CD14-positive monocyte (primary cell): ENCODE measurements around the gene TSG101. TPM values are rescaled to one million over a fixed set of nuclear protein-coding genes. Genes with fewer than 3 reads are reported as not detected.

ENCODE experiments used
- DNase-seq, 3 donors: peaks; one replicate each; pipeline ENCODE4 v3.0.0-alpha.2; 2011 to 2022
- H2AFZ ChIP-seq: 2 replicates; pipeline ENCODE4 v1.6.0; 2012; ENCODE audit warnings: mild to moderate bottlenecking, low read depth, low read length, inconsistent platforms; ENCODE audit not compliant: insufficient read depth, poor library complexity, severe bottlenecking
- H3K27ac ChIP-seq, 2 donors: 1 replicate in 1 of 2; 2 replicates in 1 of 2; pipeline ENCODE4 v1.5.1; 2012 to 2013; ENCODE audit warnings: low read length in 2 of 2, control low read depth in 1 of 2, inconsistent platforms in 1 of 2, low read depth in 1 of 2, mild to moderate bottlenecking in 1 of 2
- H3K27me3 ChIP-seq, 2 donors: one replicate each; pipeline versions ENCODE4 v1.6.0 to v1.6.1; 2011 to 2013; ENCODE audit warnings: low read length in 2 of 2; ENCODE audit not compliant: control insufficient read depth in 2 of 2, insufficient read depth in 2 of 2
- H3K36me3 ChIP-seq, 2 donors: replicated peaks in 1 of 2; 1 replicate in 1 of 2; 2 replicates in 1 of 2; pipeline versions ENCODE4 v1.5.1 to v1.6.1; 2012 to 2013; ENCODE audit warnings: low read length in 2 of 2, control low read depth in 1 of 2, inconsistent platforms in 1 of 2, mild to moderate bottlenecking in 1 of 2; ENCODE audit not compliant: insufficient read depth in 2 of 2, control insufficient read depth in 1 of 2
- H3K4me1 ChIP-seq, 2 donors: 1 replicate in 1 of 2; 2 replicates in 1 of 2; pipeline versions ENCODE4 v1.5.1 to v1.6.1; 2012 to 2013; ENCODE audit warnings: low read length in 2 of 2, control low read depth in 1 of 2, inconsistent platforms in 1 of 2, mild to moderate bottlenecking in 1 of 2, moderate library complexity in 1 of 2; ENCODE audit not compliant: insufficient read depth in 2 of 2, control insufficient read depth in 1 of 2
- H3K4me2 ChIP-seq: replicated peaks from 2 replicates; pipeline ENCODE3; 2012; ENCODE audit warnings: low read length, moderate library complexity, mild to moderate bottlenecking; ENCODE audit not compliant: poor library complexity, severe bottlenecking; ENCODE audit errors: extremely low read depth
- H3K4me3 ChIP-seq, 3 experiments: fragments of 200-600 bp in 1 of 3; sonication (generic) in 1 of 3; replicated peaks in 1 of 3; 1 replicate in 2 of 3; 2 replicates in 1 of 3; pipeline ENCODE4 v1.5.1; 2011 to 2013; ENCODE audit warnings: low read length in 3 of 3, mild to moderate bottlenecking in 3 of 3, control low read depth in 2 of 3, low read depth in 2 of 3, inconsistent platforms in 1 of 3, moderate library complexity in 1 of 3
- H3K79me2 ChIP-seq: 2 replicates; pipeline ENCODE4 v1.6.0; 2012; ENCODE audit warnings: mild to moderate bottlenecking, control low read depth, inconsistent platforms, low read length, moderate library complexity; ENCODE audit not compliant: insufficient read depth
- H3K9ac ChIP-seq: 2 replicates; pipeline ENCODE4 v1.6.0; 2017; ENCODE audit warnings: low read length, mild to moderate bottlenecking; ENCODE audit not compliant: insufficient read depth, poor library complexity, severe bottlenecking
- H3K9me3 ChIP-seq, 2 donors: replicated peaks in 1 of 2; 1 replicate in 1 of 2; 2 replicates in 1 of 2; pipeline versions ENCODE4 v1.5.1 to v1.6.1; 2012 to 2013; ENCODE audit warnings: low read length in 2 of 2, control low read depth in 1 of 2; ENCODE audit not compliant: control insufficient read depth in 1 of 2, insufficient read depth in 1 of 2
- H4K20me1 ChIP-seq: 2 replicates; pipeline ENCODE4 v1.6.0; 2012; ENCODE audit warnings: mild to moderate bottlenecking, low read length, control low read depth, moderate library complexity; ENCODE audit not compliant: insufficient read depth
- H3K27ac Mint-ChIP-seq, 7 donors: one replicate each; pipeline ENCODE4 v1.8.0; 2020; ENCODE audit warnings: mild to moderate bottlenecking in 7 of 7, mixed read lengths in 7 of 7, moderate library complexity in 6 of 7, inconsistent platforms in 2 of 7
- H3K27me3 Mint-ChIP-seq, 3 donors: one replicate each; pipeline ENCODE4 v1.8.0; 2021 to 2022; ENCODE audit warnings: low read depth in 3 of 3, mild to moderate bottlenecking in 3 of 3, mixed read lengths in 3 of 3, moderate library complexity in 3 of 3, inconsistent platforms in 1 of 3
- H3K36me3 Mint-ChIP-seq, 2 donors: one replicate each; pipeline ENCODE4 v1.8.0; 2020; ENCODE audit warnings: mixed read lengths in 2 of 2, inconsistent platforms in 1 of 2, mild to moderate bottlenecking in 1 of 2
- H3K4me1 Mint-ChIP-seq: one replicate; pipeline ENCODE4 v1.8.0; 2020; ENCODE audit warnings: mild to moderate bottlenecking, mixed read lengths
- H3K4me3 Mint-ChIP-seq, 2 donors: one replicate each; pipeline ENCODE4 v1.8.0; 2020; ENCODE audit warnings: mild to moderate bottlenecking in 2 of 2, mixed read lengths in 2 of 2, moderate library complexity in 1 of 2
- H3K9me3 Mint-ChIP-seq, 7 donors: one replicate each; pipeline ENCODE4 v1.8.0; 2020 to 2022; ENCODE audit warnings: mixed read lengths in 7 of 7, mild to moderate bottlenecking in 6 of 7, moderate library complexity in 6 of 7, inconsistent platforms in 2 of 7
- WGBS: methylation state at CpG from one replicate; pipeline ENCODE4 v1.1.5; 2013; ENCODE audit warnings: missing lambda C conversion rate; ENCODE audit not compliant: insufficient coverage; 5-methylcytosine and 5-hydroxymethylcytosine counted together
- intact Hi-C, 2 donors: fragments of 100-400 bp; cut with micrococcal nuclease; formaldehyde crosslinking; loops; one replicate each; pipeline versions ENCODE4 v1.15.0 to v1.15.1; 2023
- polyA plus RNA-seq, 3 donors: library from polyadenylated mRNA; depleted of rRNA in 1 of 3; unstranded in 2 of 3; stranded (reverse) in 1 of 3; fragments of 300-500 nt in 2 of 3; fragments of >200 nt in 1 of 3; fragmentation: Illumina TruSeq in 2 of 3; gene quantifications; 1 replicate in 2 of 3; 2 replicates in 1 of 3; pipeline ENCODE4 v1.2.3, GENCODE V29; 2012 to 2021
- TF ChIP-seq, protein P1 (sequence below): fragments of 200-600 bp; IDR thresholded peaks from one replicate; pipeline ENCODE4 v1.8.0; 2022; ENCODE audit warnings: antibody characterized with exemption, mild to moderate bottlenecking

The TSG101 gene
- polyA plus RNA-seq, 3 donors: 76.7 to 116 (median 112) TPM

DNA sequence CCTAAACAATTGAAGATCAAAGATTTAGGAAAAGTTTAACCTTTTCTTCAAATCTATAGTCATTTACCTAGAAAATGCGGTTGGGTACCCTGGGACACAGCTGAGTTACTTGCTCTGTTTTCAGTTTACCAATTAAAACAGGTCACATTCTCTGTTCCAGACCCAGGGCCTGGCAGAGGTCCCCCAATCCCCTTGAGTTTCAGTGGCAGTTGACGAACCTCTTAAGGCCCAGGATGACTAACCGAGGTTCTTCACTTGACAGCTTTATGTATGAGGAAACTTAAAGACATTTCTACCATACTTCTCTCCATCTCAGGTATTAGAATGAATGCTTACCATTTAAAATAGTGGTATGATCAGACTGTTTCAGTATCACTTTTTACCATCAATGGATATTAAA, 54.7 kb downstream of the TSG101 start:
- peaks cover 31 to 43% of the 10 kb centered on the region in 2 donors for H3K36me3 Mint-ChIP-seq
- DNase-seq: no peak
- peak overlapping the region in 1 of 7 donors; percentile 40 for H3K27ac Mint-ChIP-seq

DNA sequence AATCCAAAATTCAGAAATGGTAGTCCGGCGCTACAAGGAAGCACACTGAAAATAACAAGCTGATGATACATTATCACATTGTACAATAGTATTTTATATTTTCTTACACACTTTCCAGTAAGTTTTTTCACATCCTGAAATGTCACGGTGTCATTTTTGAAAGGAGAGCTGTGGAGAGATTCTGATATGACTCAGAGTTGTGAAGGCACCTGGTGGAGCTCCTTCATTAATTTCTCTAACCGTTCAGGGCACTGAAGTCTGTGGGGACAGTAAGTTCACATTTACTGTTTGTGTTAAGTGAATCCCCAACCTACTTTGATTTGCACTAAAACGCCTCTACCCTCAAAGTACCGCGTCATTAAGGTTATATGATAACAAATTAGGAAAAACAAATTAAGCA, 57.8 kb downstream of the TSG101 start:
- DNase-seq: no peak
- Histone ChIP-seq H3K4me2 (no peak overlapping the region), H3K27me3 (no peaks in the 10 kb centered on the region), H2AFZ (no peak overlapping the region), H3K4me1 (no peaks in the 10 kb centered on the region), H3K9me3 (no peaks in the 10 kb centered on the region), H4K20me1 (no peaks in the 10 kb centered on the region), H3K36me3 (peaks cover 3 to 19% of the 10 kb centered on the region in 2 donors), H3K27ac (no peak overlapping the region), H3K4me3 (no peak overlapping the region), H3K9ac (no peak overlapping the region), H3K79me2 (no peaks in the 10 kb centered on the region)
- TF ChIP-seq, protein P1, sequence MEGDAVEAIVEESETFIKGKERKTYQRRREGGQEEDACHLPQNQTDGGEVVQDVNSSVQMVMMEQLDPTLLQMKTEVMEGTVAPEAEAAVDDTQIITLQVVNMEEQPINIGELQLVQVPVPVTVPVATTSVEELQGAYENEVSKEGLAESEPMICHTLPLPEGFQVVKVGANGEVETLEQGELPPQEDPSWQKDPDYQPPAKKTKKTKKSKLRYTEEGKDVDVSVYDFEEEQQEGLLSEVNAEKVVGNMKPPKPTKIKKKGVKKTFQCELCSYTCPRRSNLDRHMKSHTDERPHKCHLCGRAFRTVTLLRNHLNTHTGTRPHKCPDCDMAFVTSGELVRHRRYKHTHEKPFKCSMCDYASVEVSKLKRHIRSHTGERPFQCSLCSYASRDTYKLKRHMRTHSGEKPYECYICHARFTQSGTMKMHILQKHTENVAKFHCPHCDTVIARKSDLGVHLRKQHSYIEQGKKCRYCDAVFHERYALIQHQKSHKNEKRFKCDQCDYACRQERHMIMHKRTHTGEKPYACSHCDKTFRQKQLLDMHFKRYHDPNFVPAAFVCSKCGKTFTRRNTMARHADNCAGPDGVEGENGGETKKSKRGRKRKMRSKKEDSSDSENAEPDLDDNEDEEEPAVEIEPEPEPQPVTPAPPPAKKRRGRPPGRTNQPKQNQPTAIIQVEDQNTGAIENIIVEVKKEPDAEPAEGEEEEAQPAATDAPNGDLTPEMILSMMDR: no peak
- whole genome bisulfite sequencing: no CpG with 5 or more reads among the region's 7 CpGs
- no peak overlapping the region for H3K27ac Mint-ChIP-seq
- peaks cover 20% of the 10 kb centered on the region in 2 donors for H3K36me3 Mint-ChIP-seq
- intact Hi-C loops: no loop called here
- no peaks in the 10 kb centered on the region for H3K9me3 Mint-ChIP-seq
- peaks cover 0 to 3% (median 0%) of the 10 kb centered on the region in 3 donors for H3K27me3 Mint-ChIP-seq
- H3K4me1 Mint-ChIP-seq: no peaks in the 10 kb centered on the region
- no peak overlapping the region for H3K4me3 Mint-ChIP-seq

More for the DNA sequence above, 54.7 kb downstream of the TSG101 start:
- peaks cover 0 to 3% (median 0%) of the 10 kb centered on the region in 3 donors for H3K27me3 Mint-ChIP-seq
- Histone ChIP-seq H3K9me3 (no peaks in the 10 kb centered on the region), H2AFZ (no peak overlapping the region), H3K27ac (no peak overlapping the region), H3K4me3 (no peak overlapping the region), H3K4me1 (no peaks in the 10 kb centered on the region), H4K20me1 (no peaks in the 10 kb centered on the region), H3K4me2 (no peak overlapping the region), H3K9ac (no peak overlapping the region), H3K79me2 (no peaks in the 10 kb centered on the region), H3K27me3 (no peaks in the 10 kb centered on the region), H3K36me3 (peaks cover 14 to 45% of the 10 kb centered on the region in 2 donors)
- intact Hi-C loops: no loop called here
- H3K4me3 Mint-ChIP-seq: no peak overlapping the region
- no peaks in the 10 kb centered on the region for H3K9me3 Mint-ChIP-seq
- 100% methylated on average over 1 of the region's 3 CpGs for WGBS
- TF ChIP-seq, protein P1: no peak
- no peaks in the 10 kb centered on the region for H3K4me1 Mint-ChIP-seq
